ENCODE measurements around the gene KCNQ2. TPM values are rescaled to one million over a fixed set of nuclear protein-coding genes. Genes with fewer than 3 reads are reported as not detected.
A peak's percentile ranks its signal among the peaks of the same experiment; 100 is the strongest.
"Not testable (repeated sequence)": the region's sequence is repeated elsewhere in the genome, so short reads cannot be mapped to it uniquely, and the experiment has no call there.

The KCNQ2 gene
- total RNA-seq, 1 donor from 2014 or later: 14.6 TPM

GRCh38 chr20:63381781-63382431 lies 90.5 kb downstream of the KCNQ2 start:
- Mint-ChIP-seq H3K9me3 (ENCODE audit: low read depth) (peaks cover 13% of the 10 kb centered on the region), H3K27me3 (peaks cover 7% of the 10 kb centered on the region), H3K36me3 (ENCODE audit: insufficient read depth) (no peaks in the 10 kb centered on the region), H3K4me1 (ENCODE audit: low read depth) (peaks cover 11% of the 10 kb centered on the region), H3K27ac (no peak overlapping the region), H3K4me3 (ENCODE audit: low read depth) (no peak overlapping the region)
- DNase-seq (ENCODE audit: low spot score, unreplicated experiment): peak; percentile 61
- peak; percentile 98 for TF ChIP-seq CTCF (IDR thresholded peaks at IDR 0.05; ENCODE audit: unreplicated experiment)

GRCh38 chr20:63380346-63380870 lies 92.0 kb downstream of the KCNQ2 start:
- Mint-ChIP-seq H3K27me3 (peaks cover 5% of the 10 kb centered on the region), H3K9me3 (ENCODE audit: low read depth) (peaks cover 3% of the 10 kb centered on the region), H3K4me3 (ENCODE audit: low read depth) (no peak overlapping the region), H3K36me3 (ENCODE audit: insufficient read depth) (no peaks in the 10 kb centered on the region), H3K4me1 (ENCODE audit: low read depth) (peaks cover 13% of the 10 kb centered on the region), H3K27ac (no peak overlapping the region)
- DNase-seq (ENCODE audit: low spot score, unreplicated experiment): no peak
- no peak for TF ChIP-seq CTCF (IDR thresholded peaks at IDR 0.05; ENCODE audit: unreplicated experiment)

DNA sequence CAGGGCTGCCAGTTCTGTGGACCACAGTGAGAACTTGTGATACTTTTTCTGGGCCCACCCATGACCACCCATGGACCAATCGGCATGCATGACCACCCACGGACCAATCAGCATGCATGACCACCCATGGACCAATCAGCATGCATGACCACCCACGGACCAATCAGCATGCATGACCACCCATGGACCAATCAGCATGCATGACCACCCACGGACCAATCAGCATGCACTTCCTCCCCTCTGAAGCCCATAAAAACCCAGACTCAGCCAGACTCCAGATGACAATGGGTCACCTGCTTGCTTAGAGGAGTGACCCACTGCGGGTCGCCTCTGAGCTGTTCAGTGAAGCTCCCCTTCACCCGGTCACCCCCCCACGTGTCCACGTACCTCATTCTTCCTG lies 92.6 kb downstream of the KCNQ2 start:
- H3K9me3 Mint-ChIP-seq (ENCODE audit: low read depth); H3K4me3 Mint-ChIP-seq (ENCODE audit: low read depth); H3K36me3 Mint-ChIP-seq (ENCODE audit: insufficient read depth); H3K27ac Mint-ChIP-seq; H3K27me3 Mint-ChIP-seq; DNase-seq (ENCODE audit: low spot score, unreplicated experiment): not testable (repeated sequence)
- peaks cover 13% of the 10 kb centered on the region for H3K4me1 Mint-ChIP-seq (ENCODE audit: low read depth)

- H3K36me3 Mint-ChIP-seq (ENCODE audit: insufficient read depth): no peaks in the 10 kb centered on the region
- H3K4me3 Mint-ChIP-seq (ENCODE audit: low read depth): no peak overlapping the region
- H3K4me1 Mint-ChIP-seq (ENCODE audit: low read depth): peaks cover 15% of the 10 kb centered on the region
- no peak for DNase-seq (ENCODE audit: low spot score, unreplicated experiment)
- H3K9me3 Mint-ChIP-seq (ENCODE audit: low read depth): no peaks in the 10 kb centered on the region
- TF ChIP-seq CTCF (IDR thresholded peaks at IDR 0.05; ENCODE audit: unreplicated experiment): no peak
- no peak overlapping the region for H3K27ac Mint-ChIP-seq
- H3K27me3 Mint-ChIP-seq: peaks cover 5% of the 10 kb centered on the region
Measured at GRCh38 chr20:63379296-63379695, 93.2 kb downstream of the KCNQ2 start.

GRCh38 chr20:63378626-63379025 lies 93.8 kb downstream of the KCNQ2 start:
- no peaks in the 10 kb centered on the region for H3K9me3 Mint-ChIP-seq (ENCODE audit: low read depth)
- no peak overlapping the region for H3K27ac Mint-ChIP-seq
- no peaks in the 10 kb centered on the region for H3K36me3 Mint-ChIP-seq (ENCODE audit: insufficient read depth)
- peaks cover 15% of the 10 kb centered on the region for H3K4me1 Mint-ChIP-seq (ENCODE audit: low read depth)
- H3K4me3 Mint-ChIP-seq (ENCODE audit: low read depth): no peak overlapping the region
- DNase-seq (ENCODE audit: low spot score, unreplicated experiment): no peak
- H3K27me3 Mint-ChIP-seq: peaks cover 5% of the 10 kb centered on the region
- TF ChIP-seq CTCF (IDR thresholded peaks at IDR 0.05; ENCODE audit: unreplicated experiment): peak; percentile 10

- no peak for TF ChIP-seq CTCF (IDR thresholded peaks at IDR 0.05; ENCODE audit: unreplicated experiment)
- no peaks in the 10 kb centered on the region for H3K27me3 Mint-ChIP-seq
- peaks cover 15% of the 10 kb centered on the region for H3K4me1 Mint-ChIP-seq (ENCODE audit: low read depth)
- H3K4me3 Mint-ChIP-seq (ENCODE audit: low read depth): no peak overlapping the region
- no peak for DNase-seq (ENCODE audit: low spot score, unreplicated experiment)
- H3K27ac Mint-ChIP-seq: no peak overlapping the region
- H3K36me3 Mint-ChIP-seq (ENCODE audit: insufficient read depth): no peaks in the 10 kb centered on the region
- no peaks in the 10 kb centered on the region for H3K9me3 Mint-ChIP-seq (ENCODE audit: low read depth)
Measured at GRCh38 chr20:63377951-63378381, 94.5 kb downstream of the KCNQ2 start.
